HepG2 (cell line): ENCODE results near the gene KRTAP3-1. TPM values are rescaled to one million over a fixed set of nuclear protein-coding genes. Genes with fewer than 3 reads are reported as not detected.
A peak's percentile ranks its signal among the peaks of the same experiment; 100 is the strongest.

Experiments used
- BCLAF1 ChIP-seq: fragments of 450-650 bp; IDR thresholded peaks from 2 replicates; pipeline ENCODE4 v1.6.1; 2017; ENCODE audit warnings: mild to moderate bottlenecking
- CENPX ChIP-seq: sonication (generic); formaldehyde crosslinking; IDR thresholded peaks from 2 replicates; pipeline ENCODE4 v1.9.0; 2021; ENCODE audit warnings: mild to moderate bottlenecking, missing genetic modification reagents, moderate library complexity
- EP300 ChIP-seq, 3 experiments: sonication (generic) in 1 of 3; formaldehyde crosslinking in 1 of 3; IDR thresholded peaks; 2 replicates each; pipeline versions ENCODE4 v1.5.1 to v1.6.1; 2011 to 2020; ENCODE audit warnings: low read depth in 2 of 3, low read length in 2 of 3, borderline replicate concordance in 1 of 3, improper control_type of control experiment in 1 of 3, mild to moderate bottlenecking in 1 of 3, missing genetic modification reagents in 1 of 3, moderate library complexity in 1 of 3
- FOXJ3 ChIP-seq: sonication (generic); formaldehyde crosslinking; IDR thresholded peaks from 2 replicates; pipeline ENCODE4 v1.4.0; 2020; ENCODE audit warnings: missing genetic modification reagents, mild to moderate bottlenecking, borderline replicate concordance
- GFI1 ChIP-seq: sonication (generic); formaldehyde crosslinking; IDR thresholded peaks from 2 replicates; pipeline ENCODE4 v1.5.0; 2020; ENCODE audit warnings: missing genetic modification reagents, mild to moderate bottlenecking, borderline replicate concordance
- JUN ChIP-seq: sonication (generic); formaldehyde crosslinking; IDR thresholded peaks from 2 replicates; pipeline ENCODE4 v1.4.0; 2020; ENCODE audit warnings: mild to moderate bottlenecking, missing genetic modification reagents
- NKX3-1 ChIP-seq: sonication (generic); formaldehyde crosslinking; IDR thresholded peaks from 2 replicates; pipeline ENCODE4 v1.5.0; 2020; ENCODE audit warnings: missing genetic modification reagents
- PAX8 ChIP-seq: sonication (generic); formaldehyde crosslinking; IDR thresholded peaks from 2 replicates; pipeline ENCODE4 v1.8.0; 2022; ENCODE audit warnings: mild to moderate bottlenecking, missing genetic modification reagents, borderline replicate concordance
- POLR2G ChIP-seq: fragments of 200-400 bp; formaldehyde crosslinking; IDR thresholded peaks from 2 replicates; pipeline ENCODE4 v1.6.1; 2018; ENCODE audit warnings: mild to moderate bottlenecking, low read depth, low read length, moderate library complexity
- RFX1 ChIP-seq: fragments of 450-650 bp; IDR thresholded peaks from 2 replicates; pipeline ENCODE4 v1.6.1; 2017
- SAP130 ChIP-seq: IDR thresholded peaks from 2 replicates; pipeline ENCODE4 v1.6.1; 2016; ENCODE audit warnings: low read depth
- SIN3A ChIP-seq: IDR thresholded peaks from 2 replicates; pipeline ENCODE4 v1.6.1; 2011; ENCODE audit warnings: low read depth, mild to moderate bottlenecking, control low read depth, low read length, borderline replicate concordance
- ZBTB20 ChIP-seq: sonication (generic); formaldehyde crosslinking; IDR thresholded peaks from 2 replicates; pipeline ENCODE4 v1.8.1; 2023; ENCODE audit warnings: missing genetic modification reagents, low read depth, mild to moderate bottlenecking, borderline replicate concordance
- ZBTB38 ChIP-seq: sonication (generic); formaldehyde crosslinking; IDR thresholded peaks from 2 replicates; pipeline ENCODE4 v1.5.1; 2020; ENCODE audit warnings: mild to moderate bottlenecking, missing genetic modification reagents
- ZNF136 ChIP-seq: sonication (generic); formaldehyde crosslinking; IDR thresholded peaks from 2 replicates; pipeline ENCODE4 v1.8.1; 2022; ENCODE audit warnings: low read depth, mild to moderate bottlenecking, moderate library complexity, missing genetic modification reagents
- ZNF337 ChIP-seq: sonication (generic); formaldehyde crosslinking; IDR thresholded peaks from 2 replicates; pipeline ENCODE4 v1.5.1; 2020; ENCODE audit warnings: missing genetic modification reagents, low read depth, mild to moderate bottlenecking, borderline replicate concordance
- ZNF446 ChIP-seq: sonication (generic); formaldehyde crosslinking; IDR thresholded peaks from 2 replicates; pipeline ENCODE4 v1.5.0; 2020; ENCODE audit warnings: mild to moderate bottlenecking, missing genetic modification reagents
- ZNF530 ChIP-seq: sonication (generic); formaldehyde crosslinking; IDR thresholded peaks from 2 replicates; pipeline ENCODE4 v1.5.0; 2020; ENCODE audit warnings: low read depth, mild to moderate bottlenecking, missing genetic modification reagents
- ZNF547 ChIP-seq: sonication (generic); formaldehyde crosslinking; IDR thresholded peaks from 2 replicates; pipeline ENCODE4 v1.5.1; 2020; ENCODE audit warnings: mild to moderate bottlenecking, missing genetic modification reagents
- ZNF670 ChIP-seq: sonication (generic); formaldehyde crosslinking; IDR thresholded peaks from 2 replicates; pipeline ENCODE4 v1.8.0; 2022; ENCODE audit warnings: mild to moderate bottlenecking, missing genetic modification reagents, borderline replicate concordance
- ZNF709 ChIP-seq: sonication (generic); formaldehyde crosslinking; IDR thresholded peaks from 2 replicates; pipeline ENCODE4 v1.5.0; 2020; ENCODE audit warnings: mild to moderate bottlenecking, missing genetic modification reagents
- ZNF776 ChIP-seq: sonication (generic); formaldehyde crosslinking; IDR thresholded peaks from 2 replicates; pipeline ENCODE4 v1.4.0; 2020; ENCODE audit warnings: mild to moderate bottlenecking, missing genetic modification reagents
- ZNF777 ChIP-seq: sonication (generic); formaldehyde crosslinking; IDR thresholded peaks from 2 replicates; pipeline ENCODE4 v1.4.0; 2020; ENCODE audit warnings: missing genetic modification reagents
- polyA plus RNA-seq, 8 experiments: library from polyadenylated mRNA; depleted of rRNA in 3 of 8; stranded (reverse) in 7 of 8; unstranded in 1 of 8; fragments of >200 nt; fragmentation: Illumina TruSeq in 4 of 8; extraction: Trizol in 4 of 8; gene quantifications; 2 replicates each; pipeline versions ENCODE4 v1.2.1 to v1.2.3, GENCODE V29; 2011 to 2016; ENCODE audit warnings: low read depth in 4 of 8, missing spikeins in 1 of 8, mixed read lengths in 1 of 8; ENCODE audit not compliant: insufficient read depth in 1 of 8
- total RNA-seq, 5 experiments: library from RNA; depleted of rRNA; stranded (reverse); fragments of >200 nt; fragmentation: Illumina TruSeq; extraction: Trizol; gene quantifications; 2 replicates each; pipeline ENCODE4 v1.2.3, GENCODE V29; 2016; ENCODE audit warnings: low read depth in 1 of 5
- TF ChIP-seq, protein P1 (sequence below): sonication (generic); formaldehyde crosslinking; IDR thresholded peaks from 2 replicates; pipeline ENCODE4 v1.4.0; 2020; ENCODE audit warnings: missing genetic modification reagents, borderline replicate concordance

The KRTAP3-1 gene
- total and polyA plus RNA-seq, 2 of the 13 experiments (the other 11 are each of a cell fraction or from before 2014, with no cell fraction given): 0.29 to 3.7 TPM

GRCh38 chr17:41009301-41009760 is 403 bp upstream of the KRTAP3-1 start (continued):
- TF ChIP-seq SIN3A (no peak), PAX8 (no peak), ZNF337 (CRISPR knock-in tag) (no peak), FOXJ3 (peak; percentile 91), ZNF776 (no peak), ZNF530 (CRISPR knock-in tag) (no peak), CENPX (CRISPR knock-in tag) (no peak), GFI1 (peak; percentile 82), BCLAF1 (no peak), SAP130 (peak; percentile 59), ZNF777 (CRISPR knock-in tag) (0 out of 2 replicates have a peak, but pooled peaks have one; percentile 27), ZNF709 (no peak), EP300 (IDR thresholded peaks at IDR 0.05; ENCODE audit: low read depth in 2 of 2, low read length in 2 of 2) (peak; percentile 38 to 97; a peak in 3 of 4 replicates), EP300 (CRISPR knock-in tag; IDR thresholded peaks at IDR 0.05; ENCODE audit: borderline replicate concordance) (peak; percentile 90), ZBTB38 (CRISPR knock-in tag) (no peak), ZNF446 (CRISPR knock-in tag) (no peak), RFX1 (no peak), POLR2G (no peak), ZBTB20 (CRISPR knock-in tag) (peak; percentile 44; the same call in 1 of the 2 replicates), JUN (no peak), ZNF136 (no peak), ZNF670 (no peak), NKX3-1 (CRISPR knock-in tag) (peak; percentile 84), ZNF547 (CRISPR knock-in tag) (no peak)
- TF ChIP-seq, protein P1, sequence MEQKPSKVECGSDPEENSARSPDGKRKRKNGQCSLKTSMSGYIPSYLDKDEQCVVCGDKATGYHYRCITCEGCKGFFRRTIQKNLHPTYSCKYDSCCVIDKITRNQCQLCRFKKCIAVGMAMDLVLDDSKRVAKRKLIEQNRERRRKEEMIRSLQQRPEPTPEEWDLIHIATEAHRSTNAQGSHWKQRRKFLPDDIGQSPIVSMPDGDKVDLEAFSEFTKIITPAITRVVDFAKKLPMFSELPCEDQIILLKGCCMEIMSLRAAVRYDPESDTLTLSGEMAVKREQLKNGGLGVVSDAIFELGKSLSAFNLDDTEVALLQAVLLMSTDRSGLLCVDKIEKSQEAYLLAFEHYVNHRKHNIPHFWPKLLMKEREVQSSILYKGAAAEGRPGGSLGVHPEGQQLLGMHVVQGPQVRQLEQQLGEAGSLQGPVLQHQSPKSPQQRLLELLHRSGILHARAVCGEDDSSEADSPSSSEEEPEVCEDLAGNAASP (CRISPR knock-in tag): peak; percentile 47; the same call in 1 of the 2 replicates
